ENCODE data around the gene PRRX1.

- TF ChIP-seq ZNF710 (CRISPR knock-in tag; IDR thresholded peaks at IDR 0.05; ENCODE audit: borderline replicate concordance) (no peak), TBX2 (CRISPR knock-in tag; IDR thresholded peaks at IDR 0.05; ENCODE audit: borderline replicate concordance) (no peak), BRCA1 (CRISPR knock-in tag; IDR thresholded peaks at IDR 0.05) (no peak), MTF2 (CRISPR knock-in tag; IDR thresholded peaks at IDR 0.05; ENCODE audit: borderline replicate concordance) (no peak), TCF12 (IDR thresholded peaks at IDR 0.05) (no peak), TCF12 (CRISPR knock-in tag; IDR thresholded peaks at IDR 0.05) (no peak), ZNF24 (IDR thresholded peaks at IDR 0.05) (no peak), AKNA (CRISPR knock-in tag; IDR thresholded peaks at IDR 0.05; ENCODE audit: borderline replicate concordance) (no peak), MEIS1 (CRISPR knock-in tag; IDR thresholded peaks at IDR 0.05; ENCODE audit: borderline replicate concordance) (no peak), RCOR2 (CRISPR knock-in tag; IDR thresholded peaks at IDR 0.05) (no peak)
These were observed 53.0 kb downstream of the PRRX1 start for GRCh38 chr1:170716835-170717429.

All from HepG2 (cell line).